HEK293 (cell line): ENCODE data around the gene HRH2.

Source experiments
- CTCF ChIA-PET: fragments of 350-600 bp; formaldehyde crosslinking; extraction: SDS; loops from one replicate; lab custom pipeline; 2021; ENCODE audit warnings: antibody characterized with exemption; lab: Yijun Ruan, JAX
- POLR2A ChIA-PET: fragments of 300-600 bp; formaldehyde crosslinking; extraction: SDS; loops from one replicate; lab custom pipeline; 2020; ENCODE audit warnings: antibody characterized with exemption, inconsistent platforms; lab: Yijun Ruan, JAX
- H3K27ac ChIP-seq: fragments of 200-500 bp; sonication (Bioruptor generic); 2 replicates; pipeline ENCODE4 v1.5.1; 2014; ENCODE audit warnings: low read depth, low read length, control low read depth, inconsistent platforms; ENCODE audit errors: extremely low read depth
- H3K36me3 ChIP-seq, 2 experiments: fragments of 200-500 bp in 1 of 2; sonication (Bioruptor generic) in 1 of 2; 1 replicate in 1 of 2; 2 replicates in 1 of 2; pipeline ENCODE4 v1.5.1; 2014 to 2017; ENCODE audit warnings: inconsistent platforms in 2 of 2, low read length in 2 of 2; ENCODE audit not compliant: control insufficient read depth in 2 of 2, insufficient read depth in 1 of 2
- H3K4me1 ChIP-seq: fragments of 200-500 bp; sonication (Bioruptor generic); 2 replicates; pipeline ENCODE4 v1.5.1; 2014; ENCODE audit warnings: mild to moderate bottlenecking, low read length, inconsistent platforms; ENCODE audit not compliant: control insufficient read depth, insufficient read depth
- H3K4me3 ChIP-seq: 2 replicates; pipeline ENCODE4 v1.5.1; 2011; ENCODE audit warnings: low read depth, mild to moderate bottlenecking, control low read depth, low read length, moderate library complexity
- H3K9me3 ChIP-seq: fragments of 200-500 bp; sonication (Bioruptor generic); 2 replicates; pipeline ENCODE4 v1.5.1; 2014; ENCODE audit warnings: low read depth, low read length, inconsistent platforms; ENCODE audit not compliant: control insufficient read depth, insufficient read depth
- AEBP2 ChIP-seq: fragments of 450-650 bp; formaldehyde crosslinking; IDR thresholded peaks from 2 replicates; pipeline ENCODE4 v1.5.1; 2016; ENCODE audit warnings: missing biosample characterization, missing genetic modification characterization, borderline replicate concordance
- CTCF ChIP-seq: fragments of 450-650 bp; formaldehyde crosslinking; IDR thresholded peaks from 2 replicates; pipeline ENCODE4 v1.5.1; 2016; ENCODE audit warnings: missing biosample characterization, missing genetic modification characterization
- GLIS1 ChIP-seq: fragments of 450-650 bp; formaldehyde crosslinking; IDR thresholded peaks from 2 replicates; pipeline ENCODE4 v1.5.1; 2016; ENCODE audit warnings: missing biosample characterization, missing genetic modification characterization
- HOXD13 ChIP-seq: sonication (generic); formaldehyde crosslinking; IDR thresholded peaks from 2 replicates; pipeline ENCODE4 v1.8.0; 2022; ENCODE audit warnings: missing genetic modification reagents, borderline replicate concordance
- MYNN ChIP-seq: fragments of 450-650 bp; formaldehyde crosslinking; IDR thresholded peaks from 2 replicates; pipeline ENCODE4 v1.5.1; 2016; ENCODE audit warnings: missing biosample characterization, missing genetic modification characterization, borderline replicate concordance
- OSR2 ChIP-seq: fragments of 450-650 bp; formaldehyde crosslinking; IDR thresholded peaks from 2 replicates; pipeline ENCODE4 v1.5.1; 2016; ENCODE audit warnings: missing biosample characterization, missing genetic modification characterization
- PRDM1 ChIP-seq: fragments of 450-650 bp; formaldehyde crosslinking; IDR thresholded peaks from 2 replicates; pipeline ENCODE4; 2016; ENCODE audit warnings: missing biosample characterization, missing genetic modification characterization
- WT1 ChIP-seq: fragments of 450-650 bp; formaldehyde crosslinking; IDR thresholded peaks from 2 replicates; pipeline ENCODE4 v1.5.1; 2016; ENCODE audit warnings: missing biosample characterization, missing genetic modification characterization
- YY1 ChIP-seq: fragments of 450-650 bp; formaldehyde crosslinking; IDR thresholded peaks from 2 replicates; pipeline ENCODE4 v1.5.1; 2018; ENCODE audit warnings: missing biosample characterization, missing genetic modification characterization
- ZBTB49 ChIP-seq: fragments of 450-650 bp; formaldehyde crosslinking; IDR thresholded peaks from 2 replicates; pipeline ENCODE4 v1.5.1; 2016; ENCODE audit warnings: missing biosample characterization, missing genetic modification characterization, low read depth
- ZBTB6 ChIP-seq: fragments of 450-650 bp; formaldehyde crosslinking; IDR thresholded peaks from 2 replicates; pipeline ENCODE4 v1.5.1; 2017; ENCODE audit warnings: missing biosample characterization, missing genetic modification characterization
- ZBTB7A ChIP-seq: fragments of 450-650 bp; formaldehyde crosslinking; IDR thresholded peaks from 2 replicates; pipeline ENCODE4 v1.5.1; 2016; ENCODE audit warnings: low read depth, missing biosample characterization, missing genetic modification characterization
- ZFHX2 ChIP-seq: fragments of 450-650 bp; formaldehyde crosslinking; conservative IDR thresholded peaks from 2 replicates; pipeline ENCODE4 v1.5.1; 2016; ENCODE audit warnings: missing biosample characterization, missing genetic modification characterization
- ZIC2 ChIP-seq: fragments of 450-650 bp; formaldehyde crosslinking; IDR thresholded peaks from 2 replicates; pipeline ENCODE4 v1.5.1; 2016; ENCODE audit warnings: missing biosample characterization, missing genetic modification characterization
- ZNF114 ChIP-seq: fragments of 450-650 bp; formaldehyde crosslinking; IDR thresholded peaks from 2 replicates; pipeline ENCODE4 v1.5.0; 2017; ENCODE audit warnings: missing biosample characterization, missing genetic modification characterization
- ZNF19 ChIP-seq: fragments of 450-650 bp; formaldehyde crosslinking; IDR thresholded peaks from 2 replicates; pipeline ENCODE4; 2016; ENCODE audit warnings: missing biosample characterization, missing genetic modification characterization, low read depth
- ZNF311 ChIP-seq: fragments of 450-650 bp; formaldehyde crosslinking; IDR thresholded peaks from 2 replicates; pipeline ENCODE4 v1.5.1; 2017; ENCODE audit warnings: missing biosample characterization, missing genetic modification characterization, borderline replicate concordance
- ZNF335 ChIP-seq: fragments of 450-650 bp; formaldehyde crosslinking; conservative IDR thresholded peaks from 2 replicates; pipeline ENCODE4 v1.5.1; 2016; ENCODE audit warnings: missing biosample characterization, missing genetic modification characterization
- ZNF398 ChIP-seq: fragments of 450-650 bp; formaldehyde crosslinking; IDR thresholded peaks from 2 replicates; pipeline ENCODE4 v1.5.1; 2017; ENCODE audit warnings: missing biosample characterization, missing genetic modification characterization
- ZNF404 ChIP-seq: fragments of 450-650 bp; formaldehyde crosslinking; IDR thresholded peaks from 2 replicates; pipeline ENCODE4 v1.5.1; 2017; ENCODE audit warnings: missing biosample characterization, missing genetic modification characterization
- ZNF426 ChIP-seq: fragments of 450-650 bp; formaldehyde crosslinking; IDR thresholded peaks from 2 replicates; pipeline ENCODE4 v1.5.1; 2017; ENCODE audit warnings: missing biosample characterization, missing genetic modification characterization, mild to moderate bottlenecking, inconsistent platforms, moderate library complexity
- ZNF529 ChIP-seq: fragments of 450-650 bp; formaldehyde crosslinking; IDR thresholded peaks from 2 replicates; pipeline ENCODE4 v1.5.1; 2017; ENCODE audit warnings: missing genetic modification characterization, missing biosample characterization; ENCODE audit not compliant: insufficient replicate concordance
- ZNF580 ChIP-seq: fragments of 450-650 bp; formaldehyde crosslinking; IDR thresholded peaks from 2 replicates; pipeline ENCODE4 v1.5.1; 2016; ENCODE audit warnings: missing biosample characterization, missing genetic modification characterization
- ZNF610 ChIP-seq: fragments of 450-650 bp; formaldehyde crosslinking; IDR thresholded peaks from 2 replicates; pipeline ENCODE4 v1.5.1; 2016; ENCODE audit warnings: missing biosample characterization, missing genetic modification characterization, borderline replicate concordance
- ZNF677 ChIP-seq: fragments of 450-650 bp; IDR thresholded peaks from 2 replicates; pipeline ENCODE4 v1.5.0; 2018; ENCODE audit warnings: missing biosample characterization, mild to moderate bottlenecking, missing genetic modification characterization, moderate library complexity
- ZNF707 ChIP-seq: fragments of 450-650 bp; formaldehyde crosslinking; IDR thresholded peaks from 2 replicates; pipeline ENCODE4 v1.5.1; 2016; ENCODE audit warnings: missing biosample characterization, missing genetic modification characterization
- ZNF76 ChIP-seq: fragments of 450-650 bp; formaldehyde crosslinking; IDR thresholded peaks from 2 replicates; pipeline ENCODE4; 2016; ENCODE audit warnings: low read depth, missing biosample characterization, missing genetic modification characterization, borderline replicate concordance
- ZNF768 ChIP-seq: fragments of 450-650 bp; formaldehyde crosslinking; IDR thresholded peaks from 2 replicates; pipeline ENCODE4 v1.5.1; 2018; ENCODE audit warnings: missing biosample characterization, mild to moderate bottlenecking, missing genetic modification characterization
- ZSCAN30 ChIP-seq: fragments of 450-650 bp; IDR thresholded peaks from 2 replicates; pipeline ENCODE4 v1.5.1; 2018; ENCODE audit warnings: missing biosample characterization, mild to moderate bottlenecking, missing genetic modification characterization, moderate library complexity

The HRH2 gene

GRCh38 chr5:175638305-175638704 is 19.6 kb upstream of the HRH2 start (continued):
- TF ChIP-seq ZNF76 (tag by site-specific recombination) = no peak
- TF ChIP-seq ZBTB49 (tag by site-specific recombination) = no peak
- TF ChIP-seq AEBP2 (tag by site-specific recombination) = no peak
- TF ChIP-seq GLIS1 = no peak
- no peak for TF ChIP-seq ZNF398
- no peak for TF ChIP-seq ZNF311 (tag by site-specific recombination)
- no peak for TF ChIP-seq ZNF114
- TF ChIP-seq YY1 = no peak

- POLR2A ChIA-PET = no interaction called here
These were observed 17.6 kb upstream of the HRH2 start for GRCh38 chr5:175640106-175640775.

GRCh38 chr5:175642998-175643397 is 14.9 kb upstream of the HRH2 start:
- ChIA-PET CTCF (no interaction called here), POLR2A (no interaction called here)
- TF ChIP-seq CTCF (tag by site-specific recombination) = no peak
- no peak for TF ChIP-seq ZNF610
- TF ChIP-seq ZSCAN30 (tag by site-specific recombination) = no peak
- TF ChIP-seq ZNF19 (tag by site-specific recombination) = no peak
- no peak for TF ChIP-seq ZNF677
- no peak for TF ChIP-seq ZBTB6 (tag by site-specific recombination)
- no peak for TF ChIP-seq ZBTB7A (tag by site-specific recombination)
- TF ChIP-seq ZNF426 (tag by site-specific recombination) = no peak
- no peak for TF ChIP-seq WT1 (tag by site-specific recombination)
- no peak for TF ChIP-seq ZNF114
- TF ChIP-seq HOXD13 (CRISPR knock-in tag) = no peak
- TF ChIP-seq ZNF768 (tag by site-specific recombination) = no peak
- no peak for TF ChIP-seq ZNF580
- TF ChIP-seq ZNF707 (tag by site-specific recombination) = no peak
- no peak for TF ChIP-seq ZNF529 (tag by site-specific recombination)

More at GRCh38 chr5:175640106-175640775, 17.6 kb upstream of the HRH2 start:
- Histone ChIP-seq H3K4me1 (no peaks in the 10 kb centered on the region), H3K4me3 (no peak overlapping the region), H3K36me3 (no peaks in the 10 kb centered on the region), H3K9me3 (no peaks in the 10 kb centered on the region), H3K27ac (no peak overlapping the region)
- TF ChIP-seq ZIC2 (tag by site-specific recombination) (peak; percentile 83), MYNN (tag by site-specific recombination) (no peak), ZNF335 (tag by site-specific recombination) (no peak), PRDM1 (tag by site-specific recombination) (no peak), ZFHX2 (tag by site-specific recombination) (peak; percentile 22; the same call in 1 of the 2 replicates), ZNF404 (tag by site-specific recombination) (no peak), OSR2 (tag by site-specific recombination) (no peak)
- CTCF ChIA-PET = interaction anchor here (0.5 kb wide), 1 partner anchor 1633 kb away, joined by 10 read pairs; no protein-coding TSS in a partner anchor

More at GRCh38 chr5:175642998-175643397, 14.9 kb upstream of the HRH2 start:
- Histone ChIP-seq H3K9me3 (no peaks in the 10 kb centered on the region), H3K36me3 (no peaks in the 10 kb centered on the region), H3K27ac (no peak overlapping the region), H3K4me3 (no peak overlapping the region), H3K4me1 (no peaks in the 10 kb centered on the region)
